Astrocyte (in vitro differentiated cells and primary cell): ENCODE data around the gene GPI.

Experiments
- CTCF ChIP-seq: IDR thresholded peaks from 2 replicates; pipeline ENCODE4 v1.5.1; 2011; ENCODE audit warnings: low read depth, mild to moderate bottlenecking, inconsistent platforms, low read length, moderate library complexity; ENCODE audit not compliant: insufficient read depth
- EZH2 ChIP-seq: IDR thresholded peaks from 2 replicates; pipeline ENCODE4 v1.6.1; 2012; ENCODE audit warnings: mild to moderate bottlenecking, low read length, inconsistent platforms; ENCODE audit not compliant: insufficient read depth

GRCh38 chr19:34364462-34364829 is 550 bp upstream of the GPI start:
- TF ChIP-seq CTCF (no peak), EZH2 (no peak)
